Measurements from ENCODE around the gene KLF12. TPM values are rescaled to one million over a fixed set of nuclear protein-coding genes. Genes with fewer than 3 reads are reported as not detected.

KLF12 gene
- total and polyA plus RNA-seq, 12 donors: 2.1 to 23.9 (median 19.3) TPM

GRCh38 chr13:74092711-74093110, 41.5 kb downstream of the KLF12 start:
- Histone ChIP-seq H3K4me1 (peaks cover 0 to 43% (median 17%) of the 10 kb centered on the region in 9 donors), H3K9me3 (no peaks in the 10 kb centered on the region)
- ATAC-seq: no peak

GRCh38 chr13:74090869-74091605, 43.2 kb downstream of the KLF12 start:
- intact Hi-C loops (cut with DNase I): no loop called here
- TF ChIP-seq CTCF (IDR thresholded peaks at IDR 0.05): no peak

More at GRCh38 chr13:74092711-74093110, 41.5 kb downstream of the KLF12 start:
- TF ChIP-seq CTCF (IDR thresholded peaks at IDR 0.05): no peak
- Histone ChIP-seq H3K27ac (no peak overlapping the region), H3K36me3 (no peaks in the 10 kb centered on the region), H3K27me3 (no peaks in the 10 kb centered on the region), H3K4me3 (no peak overlapping the region)
- 71 to 73% methylated on average over 3 of the region's 3 CpGs for WGBS, 2 donors
- intact Hi-C loops (cut with DNase I): no loop called here
- no peak for DNase-seq

DNA sequence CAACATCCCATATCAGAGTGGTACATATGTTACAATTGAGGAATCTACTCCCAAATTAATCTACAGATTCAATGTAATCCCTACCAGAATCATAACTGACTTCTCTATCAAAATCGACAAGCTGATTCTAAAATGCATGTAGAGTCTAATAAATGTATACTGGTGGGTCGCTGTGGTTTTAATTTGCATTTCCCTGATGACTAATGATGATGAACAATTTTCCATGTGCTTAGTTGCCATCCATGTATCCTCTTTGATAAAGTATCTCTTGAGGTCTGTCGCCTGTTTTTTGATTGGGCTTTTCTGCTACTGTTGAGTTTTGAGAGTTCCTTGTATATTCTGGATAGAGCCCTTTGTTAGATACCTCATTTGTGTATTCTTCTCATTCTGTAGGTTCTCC, 43.8 kb downstream of the KLF12 start:
- ATAC-seq (no peak), DNase-seq (no peak)
- peaks cover 0 to 49% (median 19%) of the 10 kb centered on the region in 9 donors for H3K4me1 ChIP-seq
- H3K27me3 ChIP-seq: no peaks in the 10 kb centered on the region
- TF ChIP-seq CTCF (IDR thresholded peaks at IDR 0.05): no peak
- no peaks in the 10 kb centered on the region for H3K36me3 ChIP-seq
- no peaks in the 10 kb centered on the region for H3K9me3 ChIP-seq
- WGBS, 2 donors: 92 to 94% methylated on average over 3 of the region's 3 CpGs
- H3K27ac ChIP-seq: no peak overlapping the region
- H3K4me3 ChIP-seq: no peak overlapping the region
- intact Hi-C loops (cut with DNase I): no loop called here

More at GRCh38 chr13:74090869-74091605, 43.2 kb downstream of the KLF12 start:
- Histone ChIP-seq H3K27ac (no peak overlapping the region), H3K4me1 (peaks cover 0 to 46% (median 19%) of the 10 kb centered on the region in 9 donors), H3K27me3 (no peaks in the 10 kb centered on the region), H3K36me3 (no peaks in the 10 kb centered on the region), H3K9me3 (no peaks in the 10 kb centered on the region), H3K4me3 (no peak overlapping the region)
- DNase-seq: no peak
- WGBS, 2 donors: 90 to 91% methylated on average over 4 of the region's 4 CpGs
- no peak for ATAC-seq

- peaks cover 0 to 66% (median 32%) of the 10 kb centered on the region in 9 donors for H3K4me1 ChIP-seq
- intact Hi-C loops (cut with DNase I): loop anchor here in 1 of 10 donors (5.0 kb wide), 1 partner anchor 45 kb away; the partner anchor contains the start of gene KLF12
- H3K27ac ChIP-seq: no peak overlapping the region
- no peak for TF ChIP-seq CTCF (IDR thresholded peaks at IDR 0.05)
- no peaks in the 10 kb centered on the region for H3K36me3 ChIP-seq
- no peak for DNase-seq
- 44 to 53% methylated on average over 3 of the region's 3 CpGs for WGBS, 2 donors
- ATAC-seq: no peak
- H3K9me3 ChIP-seq: no peaks in the 10 kb centered on the region
- H3K4me3 ChIP-seq: no peak overlapping the region
- no peaks in the 10 kb centered on the region for H3K27me3 ChIP-seq
These were observed 46.8 kb downstream of the KLF12 start for GRCh38 chr13:74087357-74087756.
